ENCODE measurements around the gene LRRC40.

The LRRC40 gene

DNA sequence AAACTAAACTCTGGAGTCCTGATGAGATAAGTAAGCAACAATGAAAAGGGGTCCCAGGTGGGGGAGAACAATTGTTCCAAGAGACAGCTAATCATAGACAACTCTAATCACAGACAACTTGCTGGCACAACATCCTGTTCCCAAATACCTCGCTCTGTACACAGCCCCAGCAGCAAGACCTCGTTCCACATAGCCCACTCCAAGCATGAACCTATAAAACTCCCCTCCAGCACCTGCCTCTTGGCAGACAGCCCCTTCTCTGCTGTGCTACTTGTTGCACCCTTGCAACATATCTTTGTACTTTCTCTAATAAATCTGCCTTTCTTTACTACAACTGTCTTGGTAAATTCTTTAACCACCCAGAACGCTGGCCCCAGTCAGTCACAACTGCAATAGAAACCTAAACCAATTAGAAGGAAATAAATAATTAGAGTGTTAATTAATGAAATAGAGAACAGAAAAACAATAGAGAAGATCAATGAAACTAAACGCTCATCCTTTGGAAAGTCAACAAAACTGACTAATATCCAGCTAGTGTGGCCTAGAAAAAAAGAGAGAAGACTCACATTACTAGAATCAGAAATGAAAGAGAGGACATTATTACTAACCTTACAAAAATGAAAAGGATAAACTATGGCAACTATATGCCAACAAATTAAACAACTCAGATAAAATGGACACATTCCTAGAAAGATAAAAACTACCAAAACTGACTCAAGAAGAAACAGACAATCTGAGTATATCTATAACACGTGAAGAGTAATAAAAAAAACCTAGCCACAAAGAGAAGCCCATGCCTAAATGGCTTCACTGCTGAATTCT, 36.1 kb downstream of the LRRC40 start:
- Histone ChIP-seq H3K18ac (ENCODE audit: low read depth in 1 of 2, low read length in 2 of 2) (no peak overlapping the region), H2BK12ac (ENCODE audit: low read length in 2 of 2) (no peak overlapping the region), H2BK15ac (ENCODE audit: low read depth, poor library complexity, severe bottlenecking) (no peak overlapping the region), H3K79me1 (replicated peaks; ENCODE audit: low read length, poor library complexity, severe bottlenecking) (peaks cover 11% of the 10 kb centered on the region), H4K91ac (ENCODE audit: low read length) (no peak overlapping the region), H3K27ac (ENCODE audit: low read length, poor library complexity, severe bottlenecking) (no peak overlapping the region), H2BK5ac (ENCODE audit: low read depth, low read length, poor library complexity, severe bottlenecking) (no peak overlapping the region), H3K27me3 (ENCODE audit: control insufficient read depth in 1 of 2, insufficient read depth in 1 of 2, low read length in 2 of 2) (no peaks in the 10 kb centered on the region), H3K4me3 (ENCODE audit: insufficient read depth in 1 of 2, low read depth in 1 of 2, low read length in 2 of 2) (no peak overlapping the region), H2BK120ac (ENCODE audit: low read depth, low read length) (no peak overlapping the region), H2AFZ (ENCODE audit: low read depth, low read length) (no peak overlapping the region), H3K4me2 (ENCODE audit: low read length, poor library complexity, severe bottlenecking) (no peak overlapping the region), H3K9me3 (ENCODE audit: control insufficient read depth, low read length) (no peaks in the 10 kb centered on the region), H3K4ac (ENCODE audit: low read depth in 1 of 2, low read length in 2 of 2) (no peak overlapping the region), H4K8ac (ENCODE audit: low read length) (peak overlapping the region; percentile 37), H2AK5ac (ENCODE audit: low read length, severe bottlenecking) (no peak overlapping the region), H3K4me1 (ENCODE audit: control insufficient read depth, insufficient read depth, low read depth, low read length) (no peaks in the 10 kb centered on the region), H3K23ac (ENCODE audit: low read length in 2 of 2) (no peak overlapping the region), H3K36me3 (ENCODE audit: control insufficient read depth in 1 of 2, insufficient read depth in 2 of 2, low read depth in 1 of 2, low read length in 2 of 2) (peaks cover 0 to 4% of the 10 kb centered on the region in 2 experiments), H3K14ac (ENCODE audit: low read length in 2 of 2) (no peak overlapping the region), H3K9ac (ENCODE audit: low read length) (no peak overlapping the region)
- 95% methylated on average over 3 of the region's 5 CpGs for WGBS
- no peak for DNase-seq

DNA sequence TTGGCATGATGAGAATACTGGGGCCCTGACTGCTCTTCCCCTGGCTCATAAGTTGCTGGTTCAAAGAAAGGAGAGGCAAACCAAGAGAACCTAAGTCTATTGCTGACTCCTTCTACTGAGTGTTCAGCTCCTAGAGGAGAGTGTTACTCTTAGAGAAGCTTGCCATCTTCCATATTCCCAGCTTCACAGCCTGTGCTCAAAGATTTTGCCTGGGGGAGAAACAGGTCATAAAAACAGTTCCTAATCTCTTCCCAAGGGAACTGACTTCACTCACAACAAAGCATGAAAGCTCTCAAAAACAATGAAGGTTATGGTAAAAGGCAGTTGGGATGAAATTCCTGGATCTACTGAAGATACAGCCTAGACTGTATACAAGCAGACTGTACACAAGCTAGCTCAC, 37.1 kb downstream of the LRRC40 start:
- DNase-seq, result no peak
- Histone ChIP-seq H2AFZ (ENCODE audit: low read depth, low read length) (no peak overlapping the region), H2BK12ac (ENCODE audit: low read length in 2 of 2) (no peak overlapping the region), H2BK5ac (ENCODE audit: low read depth, low read length, poor library complexity, severe bottlenecking) (no peak overlapping the region), H3K14ac (ENCODE audit: low read length in 2 of 2) (no peak overlapping the region), H3K36me3 (ENCODE audit: control insufficient read depth in 1 of 2, insufficient read depth in 2 of 2, low read depth in 1 of 2, low read length in 2 of 2) (peaks cover 2 to 5% of the 10 kb centered on the region in 2 experiments), H2BK15ac (ENCODE audit: low read depth, poor library complexity, severe bottlenecking) (no peak overlapping the region), H3K18ac (ENCODE audit: low read depth in 1 of 2, low read length in 2 of 2) (no peak overlapping the region), H3K23ac (ENCODE audit: low read length in 2 of 2) (no peak overlapping the region), H3K9me3 (ENCODE audit: control insufficient read depth, low read length) (no peaks in the 10 kb centered on the region), H3K4me2 (ENCODE audit: low read length, poor library complexity, severe bottlenecking) (no peak overlapping the region), H4K8ac (ENCODE audit: low read length) (no peak overlapping the region), H3K27ac (ENCODE audit: low read length, poor library complexity, severe bottlenecking) (no peak overlapping the region), H2AK5ac (ENCODE audit: low read length, severe bottlenecking) (no peak overlapping the region), H3K27me3 (ENCODE audit: control insufficient read depth in 1 of 2, insufficient read depth in 1 of 2, low read length in 2 of 2) (no peaks in the 10 kb centered on the region), H3K79me1 (replicated peaks; ENCODE audit: low read length, poor library complexity, severe bottlenecking) (peaks cover 11% of the 10 kb centered on the region), H2BK120ac (ENCODE audit: low read depth, low read length) (no peak overlapping the region), H4K91ac (ENCODE audit: low read length) (no peak overlapping the region), H3K4ac (ENCODE audit: low read depth in 1 of 2, low read length in 2 of 2) (no peak overlapping the region), H3K9ac (ENCODE audit: low read length) (no peak overlapping the region), H3K4me1 (ENCODE audit: control insufficient read depth, insufficient read depth, low read depth, low read length) (no peaks in the 10 kb centered on the region), H3K4me3 (ENCODE audit: insufficient read depth in 1 of 2, low read depth in 1 of 2, low read length in 2 of 2) (no peak overlapping the region)

DNA sequence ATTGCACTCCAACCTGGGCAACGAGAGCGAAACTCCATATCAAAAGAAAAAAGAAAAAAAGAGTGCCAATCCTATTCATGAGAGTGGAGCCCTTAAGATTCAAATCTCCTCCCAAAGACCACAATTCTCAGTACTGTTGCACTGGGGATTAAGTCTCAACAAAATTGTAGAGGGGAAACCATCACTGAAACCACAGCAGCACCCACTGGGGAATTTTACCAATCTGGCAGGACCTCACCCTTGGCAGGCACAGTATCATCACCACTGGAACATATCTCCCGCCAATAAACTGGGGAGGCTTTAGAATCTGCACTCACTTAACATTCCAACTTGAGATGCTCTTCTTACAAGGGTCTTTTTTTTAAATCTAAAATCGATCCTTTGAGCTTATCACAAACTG, 41.0 kb downstream of the LRRC40 start:
- H3K18ac ChIP-seq (ENCODE audit: low read depth in 1 of 2, low read length in 2 of 2), result no peak overlapping the region
- 100% methylated on average over 1 of the region's 4 CpGs for WGBS

DNA sequence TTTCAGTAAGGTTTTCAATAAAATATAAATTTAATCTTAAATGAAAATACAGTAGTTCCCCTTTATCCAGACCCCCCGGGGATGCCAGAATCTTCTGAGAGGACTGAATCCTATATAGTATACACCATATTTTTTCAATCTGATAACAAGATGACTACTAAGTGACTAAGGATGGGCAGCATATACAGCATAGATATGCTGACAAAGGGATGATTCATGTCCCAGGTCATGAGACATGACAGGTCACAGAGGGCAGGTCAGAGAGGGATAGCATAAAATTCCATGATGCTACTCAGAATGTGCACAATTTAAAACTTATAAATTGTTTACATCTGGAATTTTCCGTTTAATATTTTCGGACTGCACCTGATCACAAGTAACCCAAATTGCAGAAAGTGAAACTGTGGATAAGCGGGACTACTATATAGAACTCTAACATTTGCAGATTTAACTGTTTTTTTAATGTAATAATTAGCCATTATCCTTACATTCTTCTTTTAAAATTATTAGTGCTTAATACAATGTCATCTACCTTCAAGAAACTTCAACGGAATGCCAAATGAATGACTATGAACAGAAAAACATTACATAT, 48.8 kb downstream of the LRRC40 start:
- Histone ChIP-seq H3K18ac (ENCODE audit: low read depth in 1 of 2, low read length in 2 of 2) (no peak overlapping the region), H4K91ac (ENCODE audit: low read length) (no peak overlapping the region), H3K4me3 (ENCODE audit: insufficient read depth in 1 of 2, low read depth in 1 of 2, low read length in 2 of 2) (no peak overlapping the region), H2BK5ac (ENCODE audit: low read depth, low read length, poor library complexity, severe bottlenecking) (no peak overlapping the region), H2BK15ac (ENCODE audit: low read depth, poor library complexity, severe bottlenecking) (no peak overlapping the region), H3K27me3 (ENCODE audit: control insufficient read depth in 1 of 2, insufficient read depth in 1 of 2, low read length in 2 of 2) (no peaks in the 10 kb centered on the region), H3K9ac (ENCODE audit: low read length) (no peak overlapping the region), H3K4me2 (ENCODE audit: low read length, poor library complexity, severe bottlenecking) (no peak overlapping the region), H2AK5ac (ENCODE audit: low read length, severe bottlenecking) (no peak overlapping the region), H3K36me3 (ENCODE audit: control insufficient read depth in 1 of 2, insufficient read depth in 2 of 2, low read depth in 1 of 2, low read length in 2 of 2) (peaks cover 4% of the 10 kb centered on the region in 2 experiments), H3K79me1 (replicated peaks; ENCODE audit: low read length, poor library complexity, severe bottlenecking) (no peaks in the 10 kb centered on the region), H3K14ac (ENCODE audit: low read length in 2 of 2) (no peak overlapping the region), H4K8ac (ENCODE audit: low read length) (no peak overlapping the region), H3K4ac (ENCODE audit: low read depth in 1 of 2, low read length in 2 of 2) (no peak overlapping the region), H2BK12ac (ENCODE audit: low read length in 2 of 2) (no peak overlapping the region), H3K23ac (ENCODE audit: low read length in 2 of 2) (no peak overlapping the region), H3K9me3 (ENCODE audit: control insufficient read depth, low read length) (no peaks in the 10 kb centered on the region), H2AFZ (ENCODE audit: low read depth, low read length) (no peak overlapping the region), H3K4me1 (ENCODE audit: control insufficient read depth, insufficient read depth, low read depth, low read length) (no peaks in the 10 kb centered on the region), H3K27ac (ENCODE audit: low read length, poor library complexity, severe bottlenecking) (no peak overlapping the region), H2BK120ac (ENCODE audit: low read depth, low read length) (no peak overlapping the region)
- DNase-seq, result peak; percentile 28
- 80% methylated on average over 1 of the region's 5 CpGs for WGBS

More for the DNA sequence above, 41.0 kb downstream of the LRRC40 start:
- H3K4ac ChIP-seq (ENCODE audit: low read depth in 1 of 2, low read length in 2 of 2), result no peak overlapping the region
- H2BK120ac ChIP-seq (ENCODE audit: low read depth, low read length), result no peak overlapping the region
- H2BK15ac ChIP-seq (ENCODE audit: low read depth, poor library complexity, severe bottlenecking), result no peak overlapping the region
- peaks cover 11% of the 10 kb centered on the region for H3K79me1 ChIP-seq (replicated peaks; ENCODE audit: low read length, poor library complexity, severe bottlenecking)
- no peak overlapping the region for H2AFZ ChIP-seq (ENCODE audit: low read depth, low read length)
- H3K14ac ChIP-seq (ENCODE audit: low read length in 2 of 2), result no peak overlapping the region
- no peak overlapping the region for H4K91ac ChIP-seq (ENCODE audit: low read length)
- peaks cover 7 to 10% of the 10 kb centered on the region in 2 experiments for H3K36me3 ChIP-seq (ENCODE audit: control insufficient read depth in 1 of 2, insufficient read depth in 2 of 2, low read depth in 1 of 2, low read length in 2 of 2)
- no peaks in the 10 kb centered on the region for H3K9me3 ChIP-seq (ENCODE audit: control insufficient read depth, low read length)
- H2BK5ac ChIP-seq (ENCODE audit: low read depth, low read length, poor library complexity, severe bottlenecking), result no peak overlapping the region
- H3K4me3 ChIP-seq (ENCODE audit: insufficient read depth in 1 of 2, low read depth in 1 of 2, low read length in 2 of 2), result no peak overlapping the region
- H3K27ac ChIP-seq (ENCODE audit: low read length, poor library complexity, severe bottlenecking), result no peak overlapping the region
- H2AK5ac ChIP-seq (ENCODE audit: low read length, severe bottlenecking), result no peak overlapping the region
- H3K23ac ChIP-seq (ENCODE audit: low read length in 2 of 2), result no peak overlapping the region
- DNase-seq, result no peak
- H3K9ac ChIP-seq (ENCODE audit: low read length), result no peak overlapping the region
- H3K27me3 ChIP-seq (ENCODE audit: control insufficient read depth in 1 of 2, insufficient read depth in 1 of 2, low read length in 2 of 2), result no peaks in the 10 kb centered on the region
- H2BK12ac ChIP-seq (ENCODE audit: low read length in 2 of 2), result no peak overlapping the region
- no peaks in the 10 kb centered on the region for H3K4me1 ChIP-seq (ENCODE audit: control insufficient read depth, insufficient read depth, low read depth, low read length)
- no peak overlapping the region for H4K8ac ChIP-seq (ENCODE audit: low read length)
- no peak overlapping the region for H3K4me2 ChIP-seq (ENCODE audit: low read length, poor library complexity, severe bottlenecking)
